GM19468 (cell line): ENCODE data around the gene MRPS10.

ENCODE experiments used
- ATAC-seq: cut with Tn5 transposase; IDR thresholded peaks from one replicate; pipeline ENCODE4 v1.9.1; 2021; ENCODE audit warnings: mild to moderate bottlenecking, moderate library complexity, moderate number of reproducible peaks; ENCODE audit not compliant: unreplicated experiment; ENCODE audit errors: extremely low read depth

MRPS10 gene

DNA sequence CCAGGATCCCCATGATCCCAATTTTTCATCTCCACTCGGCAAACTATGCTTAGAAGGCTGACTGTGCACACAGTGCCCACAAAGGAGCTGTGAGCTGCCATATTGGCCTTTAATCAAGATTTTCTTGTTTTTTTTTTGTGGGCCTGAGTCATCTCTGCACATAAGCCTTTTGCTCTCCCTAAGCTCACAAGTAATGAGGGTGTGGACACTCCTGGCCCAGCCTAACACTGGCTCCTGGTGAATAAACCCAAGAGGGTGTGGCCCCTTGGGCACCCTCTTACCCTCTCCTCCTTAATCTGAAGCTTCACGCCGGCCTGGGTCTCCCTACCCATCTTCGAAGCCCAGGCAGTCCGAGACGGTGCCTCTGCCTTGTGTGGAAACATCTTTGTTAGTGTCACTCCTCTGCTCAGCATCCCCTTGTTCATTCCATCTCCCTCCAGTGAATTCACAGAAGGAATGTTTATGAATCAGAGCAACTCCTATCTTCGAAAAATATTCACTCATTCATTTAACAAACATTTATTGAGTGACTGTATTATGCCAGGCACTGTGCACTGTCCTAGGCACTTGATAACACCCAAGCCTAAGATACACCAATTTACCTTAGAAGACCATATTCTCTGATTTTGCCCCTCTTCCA lies 22.2 kb upstream of the MRPS10 start:
- ATAC-seq = no peak

DNA sequence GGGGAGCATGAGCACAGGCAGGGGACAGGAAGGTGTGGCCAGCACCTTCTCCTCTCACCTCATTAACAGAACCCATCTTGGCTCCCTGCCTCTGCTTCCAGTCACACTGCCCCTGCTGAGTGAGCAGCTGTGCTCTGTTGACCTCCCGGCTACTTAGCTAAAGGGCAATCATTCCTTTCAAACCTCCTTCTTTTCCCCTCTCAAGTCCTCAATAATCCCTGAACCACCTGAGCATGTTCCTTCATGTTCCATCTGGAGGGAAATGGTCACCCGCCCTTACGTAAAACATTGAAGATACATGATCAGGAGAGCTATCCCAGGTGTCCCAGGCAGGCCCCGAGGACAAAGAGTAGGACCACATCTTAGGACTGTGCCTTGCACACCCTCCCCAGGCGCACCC lies 21.7 kb upstream of the MRPS10 start:
- no peak for ATAC-seq

DNA sequence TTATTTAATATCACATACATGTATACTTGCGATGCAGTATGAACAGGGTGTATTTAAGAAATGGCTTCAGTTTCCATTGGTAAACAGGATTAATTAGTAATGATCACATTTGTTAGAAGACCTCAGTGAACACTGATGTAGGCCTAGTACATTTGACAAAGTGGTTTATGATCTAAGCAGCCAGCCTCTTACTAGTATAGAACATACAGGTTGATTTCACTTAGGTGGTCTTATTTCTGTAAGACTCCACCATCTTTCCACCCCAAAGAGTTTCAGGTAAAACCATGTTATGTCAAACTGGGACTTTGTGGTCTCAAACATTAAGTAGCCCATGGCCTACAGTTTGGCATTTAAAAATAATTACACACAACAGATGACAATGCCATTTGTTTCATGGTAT lies 20.2 kb upstream of the MRPS10 start:
- ATAC-seq = no peak

DNA sequence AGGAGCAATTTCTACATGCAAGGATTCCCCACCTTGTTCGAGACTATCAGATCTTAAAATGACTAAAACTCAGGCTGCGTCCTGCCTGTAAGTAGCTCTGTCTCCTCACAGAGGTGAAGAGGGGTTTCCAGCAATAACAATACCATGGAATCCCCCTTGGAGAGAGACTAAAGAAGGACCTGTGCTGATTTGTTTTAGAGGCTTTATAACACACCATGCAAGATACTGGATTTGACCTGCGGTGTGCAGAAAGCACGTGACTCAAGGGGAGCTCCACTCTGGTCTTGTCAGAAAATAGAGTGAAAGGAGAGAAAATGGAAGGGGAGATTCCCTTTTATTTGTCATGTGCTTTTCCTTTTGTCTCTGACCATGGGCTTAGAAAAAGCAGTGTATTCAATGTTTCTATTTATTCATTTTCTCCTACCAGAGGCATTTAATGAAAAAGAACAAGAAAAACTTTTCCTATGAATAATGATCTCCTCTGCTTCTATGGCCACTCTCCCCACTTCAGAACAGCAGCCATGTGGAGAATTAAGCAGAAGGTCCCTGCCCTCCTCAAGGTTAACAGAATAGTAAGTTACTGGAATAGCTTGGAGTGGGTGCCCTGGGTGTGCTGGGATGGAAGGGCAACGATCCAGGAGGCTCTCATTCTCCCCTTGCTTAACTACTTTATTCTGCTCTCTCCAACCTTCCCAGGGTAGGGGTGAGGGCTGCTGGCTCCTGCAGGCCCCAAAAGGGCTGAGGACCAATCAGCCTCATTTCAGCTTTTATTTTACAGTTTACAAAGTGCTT lies 19.2 kb upstream of the MRPS10 start:
- peak; percentile 11 for ATAC-seq

DNA sequence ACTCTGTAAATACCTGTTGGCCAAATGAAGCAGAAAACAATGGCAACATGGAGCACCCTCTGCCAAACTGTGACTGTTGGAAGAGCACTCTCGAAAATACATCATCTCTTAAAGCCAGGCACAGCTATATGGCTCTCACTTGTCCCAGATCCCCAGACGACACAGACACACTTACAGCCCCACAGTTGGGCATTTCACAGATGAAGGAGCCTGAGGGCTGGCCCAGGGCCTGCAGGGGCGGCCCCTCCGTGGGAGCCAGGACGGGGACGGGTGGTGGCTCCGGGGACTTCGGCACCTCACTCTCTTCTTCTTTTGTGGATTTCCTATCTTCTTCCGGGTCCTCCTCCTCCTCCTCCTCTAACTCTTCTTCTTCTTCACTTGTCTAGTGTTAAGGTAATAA lies 18.4 kb upstream of the MRPS10 start:
- no peak for ATAC-seq

DNA sequence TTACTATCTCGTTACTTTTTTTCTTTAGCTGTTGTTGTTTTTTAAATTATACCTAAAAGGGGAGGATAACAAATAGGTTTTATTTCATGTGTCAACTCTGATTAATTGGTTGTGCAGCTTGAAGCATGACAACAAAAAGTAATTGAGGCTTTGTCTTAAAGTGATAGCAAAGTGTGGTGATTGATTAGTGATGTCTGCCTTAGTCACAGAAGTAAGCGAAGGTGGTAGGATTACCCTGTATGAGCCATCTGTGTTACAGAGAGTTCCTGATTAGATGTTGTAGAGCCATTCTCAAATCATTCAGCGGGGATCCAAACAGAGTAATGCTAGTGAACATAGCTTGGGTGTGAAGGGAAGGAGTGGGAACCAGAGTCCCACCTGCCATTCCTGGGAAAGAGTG lies 14.4 kb upstream of the MRPS10 start:
- no peak for ATAC-seq

DNA sequence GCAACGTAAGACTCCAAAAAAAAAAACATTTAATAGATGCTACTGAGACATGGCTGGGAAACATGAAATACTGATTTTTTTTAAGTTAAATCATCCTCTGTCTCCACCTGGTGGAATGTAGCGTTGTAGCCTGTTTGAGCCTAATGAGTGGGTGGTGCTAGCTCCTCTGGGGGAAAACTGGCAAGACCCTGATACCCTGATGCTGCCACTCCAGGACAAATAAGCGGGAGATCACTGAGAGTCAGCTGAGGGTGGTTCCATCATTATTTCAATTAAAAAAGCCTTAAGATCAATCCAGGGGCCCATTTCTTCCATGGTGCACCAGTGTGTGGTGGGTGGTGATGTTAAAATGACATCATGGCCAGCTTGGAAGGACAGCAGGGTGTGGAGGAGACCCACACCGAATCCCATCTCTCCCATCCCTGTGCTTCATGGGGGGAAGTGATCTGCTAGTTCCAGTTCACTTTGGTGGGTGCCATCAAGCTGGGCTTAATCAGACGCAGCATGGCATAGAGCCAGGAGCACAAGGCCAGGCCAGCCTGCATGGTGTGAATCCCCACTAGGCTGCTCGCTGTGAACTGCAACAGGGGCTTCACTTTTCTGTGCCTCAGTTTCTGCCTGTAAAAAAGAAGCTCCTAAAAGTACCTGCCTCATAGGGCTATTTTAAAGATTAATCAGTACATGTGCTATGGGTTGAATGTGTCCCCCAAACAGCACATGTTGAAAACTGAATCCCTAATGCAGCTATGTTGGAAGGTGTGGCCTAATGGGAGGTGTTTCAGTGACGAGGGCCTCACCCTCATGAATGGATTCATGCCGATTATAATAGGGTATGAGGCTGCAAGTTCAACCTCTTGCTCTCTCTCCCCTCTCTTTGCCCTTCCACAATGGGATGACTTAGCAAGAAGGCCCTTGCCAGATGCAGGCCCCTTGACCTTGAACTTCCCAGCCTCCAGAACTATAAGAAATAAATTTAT lies 13.0 kb upstream of the MRPS10 start:
- no peak for ATAC-seq

DNA sequence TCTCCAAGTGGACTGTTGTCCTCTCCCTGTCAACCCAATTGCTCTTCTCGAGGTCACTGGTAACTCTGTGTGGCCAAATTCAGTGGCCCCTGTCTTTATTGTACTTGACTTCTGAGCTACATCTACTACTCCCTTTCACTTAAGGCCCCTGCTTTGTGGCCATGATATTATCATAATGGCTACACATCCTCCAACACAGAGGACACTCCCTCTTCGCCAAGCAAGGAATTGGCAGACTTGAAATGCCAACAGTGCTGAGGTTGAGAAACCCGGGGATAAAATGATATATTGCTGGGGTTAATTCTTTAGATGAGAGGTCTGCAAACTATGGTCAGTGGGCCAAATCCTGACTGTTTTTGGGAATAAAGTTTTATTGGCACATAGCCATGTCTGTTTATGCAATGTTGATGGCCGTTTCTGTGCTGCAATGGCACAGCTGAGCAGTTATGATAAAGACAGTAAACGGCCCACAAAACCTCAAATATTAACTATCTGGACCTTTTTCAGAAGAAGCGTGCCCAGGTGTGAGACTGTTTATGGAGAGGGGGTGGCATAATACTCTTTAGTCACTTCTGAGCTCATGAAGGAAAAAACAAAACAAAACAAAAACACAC lies 12.0 kb upstream of the MRPS10 start:
- no peak for ATAC-seq

DNA sequence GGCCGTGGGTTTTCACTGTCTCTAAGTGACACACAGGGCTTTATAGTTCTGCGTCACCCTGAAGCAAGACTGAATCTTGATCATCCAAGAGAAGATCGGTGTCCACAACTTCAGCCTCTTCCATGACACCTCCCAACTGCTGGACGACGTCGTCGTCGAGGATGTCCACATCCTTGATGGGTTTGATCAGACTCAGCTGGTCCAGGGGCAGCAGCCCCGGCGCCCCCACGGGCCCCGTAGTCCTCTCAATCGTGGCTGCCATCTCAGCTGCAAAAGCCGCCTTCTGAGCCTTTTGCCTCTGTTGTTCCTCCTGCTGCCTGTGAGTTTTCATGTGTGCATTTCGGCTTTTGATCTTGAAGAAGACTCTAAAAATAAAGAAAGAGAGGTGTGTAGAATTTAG lies 10.6 kb upstream of the MRPS10 start:
- ATAC-seq = no peak

DNA sequence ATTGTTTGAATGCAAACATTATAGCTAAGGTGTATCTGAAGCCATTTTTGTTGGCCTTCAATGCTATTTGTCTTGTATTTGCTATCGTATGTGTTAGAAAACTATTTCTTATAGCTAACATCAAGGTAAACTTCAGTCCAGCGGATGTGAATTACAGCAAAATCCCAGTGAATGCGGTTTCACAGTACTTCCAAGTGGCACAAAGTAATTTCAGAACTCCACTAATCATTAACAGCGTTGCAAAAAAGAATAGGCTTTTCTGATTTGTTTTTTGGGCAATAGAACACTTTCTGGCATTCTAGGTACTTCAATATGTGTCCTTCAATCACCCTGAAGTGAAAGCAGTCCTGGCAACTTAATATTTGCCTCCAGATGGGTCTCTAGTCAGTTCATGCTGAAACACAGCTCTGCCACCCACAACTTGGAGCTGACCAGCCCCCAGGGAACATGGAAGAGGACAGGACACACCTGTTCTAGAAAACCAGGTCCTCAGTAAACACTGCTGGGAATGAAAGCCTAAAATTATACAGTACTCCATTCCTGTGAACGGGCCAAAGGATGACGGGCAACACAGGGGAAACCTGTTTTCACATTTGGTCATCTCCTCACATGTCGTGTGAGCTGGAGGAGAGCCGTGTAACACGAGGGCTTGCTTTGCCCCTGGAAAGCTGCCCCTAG lies 9.7 kb upstream of the MRPS10 start:
- no peak for ATAC-seq

DNA sequence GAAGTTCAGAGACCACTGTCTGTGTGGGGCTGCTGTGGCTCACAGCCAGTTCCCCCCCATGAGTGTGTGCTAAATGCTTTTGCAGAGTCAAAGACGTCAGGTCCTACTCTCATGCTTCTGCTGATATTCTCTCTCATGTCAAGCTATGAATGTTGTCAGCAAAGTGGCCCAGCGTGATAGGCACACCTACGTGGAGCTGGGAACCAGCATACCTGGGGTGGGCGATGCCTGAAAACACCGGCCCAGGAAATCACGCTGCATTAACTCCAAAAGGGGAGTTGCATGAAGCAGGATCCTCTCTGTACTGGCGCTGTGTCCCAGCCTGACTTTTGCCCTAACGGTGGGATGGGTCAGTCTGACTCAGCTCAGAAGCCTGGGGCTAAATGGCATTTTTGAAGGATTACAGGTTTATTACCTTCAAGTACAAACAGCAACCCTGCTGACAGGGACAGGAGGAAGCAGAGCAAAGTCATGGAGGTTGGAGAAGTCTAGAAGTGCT lies 9.0 kb upstream of the MRPS10 start:
- ATAC-seq = no peak

DNA sequence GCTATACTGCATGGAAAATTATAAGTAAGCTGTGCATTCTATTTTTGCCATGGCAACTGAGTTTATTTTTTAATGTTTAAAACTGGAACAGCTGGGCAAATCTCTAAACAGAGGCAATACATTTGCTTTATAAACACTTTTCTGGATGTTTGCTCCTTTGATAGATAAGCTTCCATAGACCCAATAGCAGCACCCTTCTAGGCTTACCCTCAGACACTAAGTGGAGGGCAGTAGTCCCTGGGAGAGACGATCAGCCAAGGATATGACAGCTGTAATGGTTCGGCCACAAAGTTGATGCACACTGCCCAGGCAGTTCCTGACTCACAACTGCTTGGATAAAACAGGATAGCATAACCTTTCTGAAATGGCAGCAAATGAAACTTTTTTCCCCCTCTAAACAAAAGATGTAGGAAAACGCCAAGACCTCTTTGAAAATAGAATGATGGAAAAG lies 8.5 kb upstream of the MRPS10 start:
- no peak for ATAC-seq

DNA sequence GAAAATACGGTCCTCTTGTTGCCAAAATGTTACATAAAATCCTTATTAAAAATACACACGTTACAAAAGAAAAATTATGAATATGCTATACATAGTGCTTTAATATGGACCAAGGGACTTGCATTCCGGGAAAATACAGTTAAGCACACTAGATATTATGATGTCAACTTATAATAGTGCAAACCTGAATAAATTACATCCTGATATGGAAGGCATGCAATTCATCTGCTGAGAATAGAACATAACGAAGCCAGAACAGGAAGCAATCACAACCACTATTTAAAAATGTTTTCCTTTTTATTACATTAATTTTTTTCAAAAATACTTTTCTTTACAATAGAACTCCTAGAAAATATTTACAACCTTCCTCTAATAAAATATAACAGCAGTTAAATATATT lies 7.8 kb upstream of the MRPS10 start:
- no peak for ATAC-seq

DNA sequence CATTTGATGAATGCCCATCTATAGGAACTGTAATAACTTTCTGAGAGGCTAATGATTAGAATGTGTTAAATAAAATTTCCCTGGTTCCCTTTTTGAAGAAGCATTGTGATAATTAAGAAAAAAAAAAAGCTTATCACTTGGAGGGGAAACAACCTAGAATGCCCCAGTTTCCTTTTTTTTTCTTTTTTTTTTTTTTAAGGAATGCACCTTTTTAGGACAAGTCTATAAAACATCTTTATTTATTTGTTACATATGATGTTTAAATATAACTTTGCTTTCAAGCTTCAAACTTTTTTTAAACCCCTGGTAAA lies 7.3 kb upstream of the MRPS10 start:
- no peak for ATAC-seq

DNA sequence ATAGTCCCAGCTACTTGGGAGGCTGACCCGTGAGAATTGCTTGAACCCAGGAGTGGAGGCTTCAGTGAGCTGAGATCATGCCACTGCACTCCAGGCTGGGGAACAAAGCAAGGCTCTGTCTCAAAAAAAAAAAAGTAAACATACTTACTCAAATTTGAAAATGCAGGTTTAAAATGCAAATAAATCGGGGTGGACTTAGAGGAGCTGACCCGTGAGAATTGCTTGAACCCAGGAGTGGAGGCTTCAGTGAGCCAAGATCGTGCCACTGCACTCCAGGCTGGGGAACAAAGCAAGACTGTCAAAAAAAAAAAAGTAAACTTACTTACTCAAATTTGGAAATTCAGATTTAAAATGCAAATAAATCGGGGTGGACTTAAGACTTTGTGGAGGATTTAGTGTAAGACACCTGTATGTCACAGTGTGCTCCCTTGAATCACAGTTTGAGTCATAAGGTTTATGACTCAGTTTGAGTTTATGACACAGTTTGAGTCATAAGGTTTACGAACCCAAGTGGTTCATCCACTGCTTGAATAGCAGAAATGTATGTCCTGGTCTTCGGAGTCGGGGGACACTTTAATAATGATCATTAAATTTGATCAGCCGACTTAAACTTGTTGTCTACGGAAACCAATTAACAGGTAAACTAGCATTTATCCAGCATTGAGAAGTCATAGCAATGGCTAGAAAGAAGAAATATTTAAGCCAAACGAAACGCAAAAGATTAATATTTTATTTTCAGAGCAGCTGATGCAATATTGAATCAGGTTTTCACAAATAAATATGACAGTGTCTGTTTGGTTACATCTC lies 6.8 kb upstream of the MRPS10 start:
- peak; percentile 61 for ATAC-seq

DNA sequence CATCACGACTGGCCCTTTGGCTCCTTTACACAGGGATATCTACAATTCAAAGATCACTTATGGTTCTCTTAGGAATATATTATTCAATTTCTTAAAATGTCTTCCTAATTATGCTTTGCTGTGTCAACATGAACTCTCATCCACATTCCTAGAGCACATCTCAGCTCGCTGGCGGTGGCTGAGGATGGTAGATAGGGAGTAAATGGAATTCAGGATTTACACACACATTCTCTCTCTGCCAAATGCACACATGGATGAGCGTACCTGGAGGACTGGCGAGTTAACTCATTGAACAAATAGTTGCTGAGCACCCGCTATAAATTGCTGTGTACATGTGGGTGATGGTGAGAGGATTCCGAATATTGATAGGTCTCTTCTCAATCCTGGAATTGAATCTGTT lies 4.8 kb upstream of the MRPS10 start:
- no peak for ATAC-seq

DNA sequence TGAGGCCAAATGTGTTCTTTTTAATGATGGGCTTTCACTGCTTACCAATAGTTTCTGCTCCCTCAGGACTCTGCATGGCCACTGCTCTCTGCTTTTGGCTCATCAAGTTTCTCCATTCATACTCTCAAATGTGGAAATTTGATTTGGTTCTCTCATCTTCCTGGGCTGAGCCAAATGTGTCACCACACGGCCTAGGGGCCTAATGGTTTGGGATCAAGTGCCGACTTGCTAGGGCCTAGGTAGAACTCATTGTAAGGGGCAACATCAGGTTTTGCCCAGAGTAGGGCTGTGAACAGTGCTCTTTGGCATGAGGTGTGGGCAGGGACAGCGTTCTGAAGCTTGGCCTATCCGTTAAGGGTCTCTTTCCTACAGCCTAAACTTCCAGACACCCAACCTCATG lies 3.9 kb upstream of the MRPS10 start:
- ATAC-seq = no peak

DNA sequence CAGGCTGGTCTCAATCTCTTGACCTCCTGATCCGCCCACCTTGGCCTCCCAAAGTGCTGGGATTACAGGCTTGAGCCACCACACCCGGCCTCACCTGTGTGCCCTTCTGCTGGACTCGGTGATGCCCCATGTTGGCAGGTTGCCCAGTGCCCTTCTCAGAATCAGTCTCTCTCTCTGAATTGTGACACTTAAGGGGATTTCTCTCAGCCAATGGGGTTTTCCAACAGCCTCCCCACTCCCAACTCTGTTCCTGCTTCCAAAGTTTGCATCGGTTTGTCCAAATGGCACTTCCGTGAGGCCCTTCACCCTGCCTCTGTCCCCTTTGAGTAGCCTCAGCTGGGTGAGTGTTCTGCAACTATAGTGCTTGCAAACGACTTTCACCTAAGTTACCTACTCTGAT lies 3.1 kb upstream of the MRPS10 start:
- ATAC-seq = no peak

DNA sequence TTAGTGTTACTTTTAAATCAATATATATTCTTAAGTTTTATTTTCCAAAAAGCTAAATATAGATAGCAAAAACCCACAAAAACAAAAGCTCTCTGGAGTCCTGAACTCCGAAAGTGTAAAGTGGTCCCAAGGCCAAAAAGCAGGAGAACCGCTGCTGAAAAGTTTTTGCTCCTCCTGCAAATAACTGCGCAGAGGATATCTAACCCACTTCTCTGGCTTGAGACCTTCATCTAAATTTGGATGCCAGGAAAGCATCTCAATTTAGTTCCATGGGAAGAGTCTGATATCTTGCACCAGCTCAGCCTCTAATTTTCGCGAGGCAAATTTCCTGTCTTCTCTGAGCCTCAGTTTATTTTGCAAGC lies 523 bp downstream of the MRPS10 start:
- no peak for ATAC-seq
